HepG2 (cell line): ENCODE results near the gene CEP44. TPM values are rescaled to one million over a fixed set of nuclear protein-coding genes. Genes with fewer than 3 reads are reported as not detected.

ENCODE experiments used
- ATAC-seq: fragments of 200-7000 bp; cut with Tn5 transposase; 3 replicates; pipeline ENCODE4 v1.9.1; 2020; ENCODE audit warnings: mild to moderate bottlenecking, moderate library complexity
- BruUV-seq: library from RNA; stranded (reverse); fragments of 400-500 nt; replicated peaks from 2 replicates; lab custom pipeline; 2021; lab: Mats Ljungman, UMichigan
- CTCF ChIA-PET: fragments of 300-600 bp; formaldehyde crosslinking; extraction: SDS; loops from one replicate; lab custom pipeline; 2021; ENCODE audit warnings: low total read pairs, inconsistent platforms, low intra/inter-chr PET ratio; lab: Yijun Ruan, JAX
- POLR2A ChIA-PET: fragments of 350-600 bp; sonication (Branson Sonifier 250); formaldehyde crosslinking; loops from one replicate; lab custom pipeline; 2020; ENCODE audit warnings: antibody characterized with exemption, inconsistent platforms; lab: Yijun Ruan, JAX
- DNase-seq: peaks from one replicate; pipeline ENCODE4 v3.0.0-alpha.2; 2015; ENCODE audit warnings: low spot score
- FAIRE-seq: peaks from 3 replicates; lab custom pipeline; 2011; peaks lifted over from hg19 to GRCh38; lab: Jason Lieb, UNC
- H2AFZ ChIP-seq: one replicate; pipeline ENCODE4 v1.6.1; 2011; ENCODE audit warnings: low read length, inconsistent platforms
- H3K27ac ChIP-seq: fragments of 300-600 bp; 3 replicates; pipeline ENCODE4 v1.8.0; 2011; ENCODE audit warnings: mixed run types, mild to moderate bottlenecking, mixed read lengths, low read length, inconsistent platforms; ENCODE audit not compliant: insufficient read depth; ENCODE audit errors: extremely low read length
- H3K27me3 ChIP-seq, 2 experiments: fragments of 200-600 bp in 1 of 2; 2 replicates in 1 of 2; 3 replicates in 1 of 2; pipeline versions ENCODE4 v1.6.0 to v1.8.0; 2011; ENCODE audit warnings: low read length in 2 of 2, mild to moderate bottlenecking in 2 of 2, moderate library complexity in 2 of 2, inconsistent platforms in 1 of 2; ENCODE audit not compliant: insufficient read depth in 2 of 2, control insufficient read depth in 1 of 2
- H3K36me3 ChIP-seq, 2 experiments: fragments of 200-600 bp in 1 of 2; replicated peaks in 1 of 2; 2 replicates in 1 of 2; 3 replicates in 1 of 2; pipeline versions ENCODE4 v1.5.1 to v1.8.0; 2011; ENCODE audit warnings: low read length in 2 of 2, inconsistent platforms in 1 of 2; ENCODE audit not compliant: insufficient read depth in 2 of 2, control insufficient read depth in 1 of 2
- H3K4me1 ChIP-seq: 2 replicates; pipeline ENCODE4 v1.5.1; 2012; ENCODE audit warnings: low read length, inconsistent platforms; ENCODE audit not compliant: insufficient read depth
- H3K4me2 ChIP-seq: 2 replicates; pipeline ENCODE4 v1.6.0; 2011; ENCODE audit warnings: low read depth, low read length, inconsistent platforms
- H3K4me3 ChIP-seq, 3 experiments: fragments of 200-600 bp in 1 of 3; sonication (generic), shearing (Covaris generic) in 1 of 3; replicated peaks in 1 of 3; 2 replicates each; pipeline ENCODE4 v1.5.1; 2011 to 2016; ENCODE audit warnings: low read length in 3 of 3, inconsistent platforms in 2 of 3, low read depth in 2 of 3, mild to moderate bottlenecking in 2 of 3, control low read depth in 1 of 3, mixed read lengths in 1 of 3; ENCODE audit not compliant: insufficient read depth in 1 of 3
- H3K79me2 ChIP-seq: one replicate; pipeline ENCODE4 v1.6.1; 2011; ENCODE audit warnings: low read length, inconsistent platforms; ENCODE audit not compliant: insufficient read depth
- H3K9ac ChIP-seq: 2 replicates; pipeline ENCODE4 v1.6.0; 2011; ENCODE audit warnings: mild to moderate bottlenecking, low read depth, low read length, inconsistent platforms; ENCODE audit not compliant: insufficient read depth
- H3K9me3 ChIP-seq: 2 replicates; pipeline ENCODE4 v1.5.1; 2012; ENCODE audit warnings: mild to moderate bottlenecking, low read length
- H4K20me1 ChIP-seq: 2 replicates; pipeline ENCODE4 v1.6.0; 2011; ENCODE audit warnings: inconsistent platforms, mild to moderate bottlenecking, low read length, moderate library complexity; ENCODE audit not compliant: insufficient read depth
- CAMTA2 ChIP-seq: sonication (generic); formaldehyde crosslinking; IDR thresholded peaks from 2 replicates; pipeline ENCODE4 v1.4.0; 2020; ENCODE audit warnings: mild to moderate bottlenecking, missing genetic modification reagents, borderline replicate concordance
- NRL ChIP-seq: sonication (generic); formaldehyde crosslinking; IDR thresholded peaks from 2 replicates; pipeline ENCODE4 v1.5.0; 2020; ENCODE audit warnings: missing genetic modification reagents, mild to moderate bottlenecking, moderate library complexity, borderline replicate concordance
- PHF5A ChIP-seq: IDR thresholded peaks from one replicate; pipeline ENCODE4 v1.6.1; 2018; ENCODE audit warnings: low read depth, missing genetic modification reagents; ENCODE audit not compliant: unreplicated experiment
- SMARCC2 ChIP-seq: fragments of 450-650 bp; IDR thresholded peaks from 2 replicates; pipeline ENCODE4 v1.6.1; 2017; ENCODE audit warnings: antibody characterized with exemption, mild to moderate bottlenecking
- ZMYM2 ChIP-seq: sonication (generic); formaldehyde crosslinking; IDR thresholded peaks from 2 replicates; pipeline ENCODE4 v1.8.0; 2022; ENCODE audit warnings: mild to moderate bottlenecking, missing genetic modification reagents
- ZNF496 ChIP-seq: sonication (generic); formaldehyde crosslinking; IDR thresholded peaks from 2 replicates; pipeline ENCODE4 v1.8.1; 2023; ENCODE audit warnings: mild to moderate bottlenecking, moderate library complexity, missing genetic modification reagents; ENCODE audit not compliant: insufficient replicate concordance
- ZNF660 ChIP-seq: sonication (generic); formaldehyde crosslinking; IDR thresholded peaks from 2 replicates; pipeline ENCODE4 v1.5.1; 2020; ENCODE audit warnings: mild to moderate bottlenecking, low read depth, missing genetic modification reagents, borderline replicate concordance
- ZNF883 ChIP-seq: sonication (generic); formaldehyde crosslinking; IDR thresholded peaks from 2 replicates; pipeline ENCODE4 v1.5.1; 2020; ENCODE audit warnings: mild to moderate bottlenecking, missing genetic modification reagents; ENCODE audit errors: not compliant biosample characterization
- in situ Hi-C: cut with HindIII; loops from 2 replicates; pipeline ENCODE4 v1.10.0; 2017; ENCODE audit warnings: low pct_unique_long_range_greater_than_20kb; ENCODE audit not compliant: extremely low pct_ligation_motif_present
- intact Hi-C: fragments of 100-400 bp; cut with micrococcal nuclease; formaldehyde crosslinking; loops from one replicate; pipeline ENCODE4 v1.10.0; 2022; ENCODE audit not compliant: unreplicated experiment
- polyA plus RNA-seq, 8 experiments: library from polyadenylated mRNA; depleted of rRNA in 3 of 8; stranded (reverse) in 7 of 8; unstranded in 1 of 8; fragments of >200 nt; fragmentation: Illumina TruSeq in 4 of 8; extraction: Trizol in 4 of 8; gene quantifications; 2 replicates each; pipeline versions ENCODE4 v1.2.1 to v1.2.3, GENCODE V29; 2011 to 2016; ENCODE audit warnings: low read depth in 4 of 8, missing spikeins in 1 of 8, mixed read lengths in 1 of 8; ENCODE audit not compliant: insufficient read depth in 1 of 8
- total RNA-seq, 5 experiments: library from RNA; depleted of rRNA; stranded (reverse); fragments of >200 nt; fragmentation: Illumina TruSeq; extraction: Trizol; gene quantifications; 2 replicates each; pipeline ENCODE4 v1.2.3, GENCODE V29; 2016; ENCODE audit warnings: low read depth in 1 of 5
- TF ChIP-seq, protein P1 (sequence below): sonication (generic); formaldehyde crosslinking; IDR thresholded peaks from 2 replicates; pipeline ENCODE4 v1.5.0; 2020; ENCODE audit warnings: mild to moderate bottlenecking, missing genetic modification reagents, borderline replicate concordance
- TF ChIP-seq, protein P2 (sequence below): sonication (generic); formaldehyde crosslinking; IDR thresholded peaks from 2 replicates; pipeline ENCODE4 v1.5.1; 2020; ENCODE audit warnings: mild to moderate bottlenecking, missing genetic modification reagents, borderline replicate concordance

The CEP44 gene
- total and polyA plus RNA-seq, 2 of the 13 experiments (the other 11 are each of a cell fraction or from before 2014, with no cell fraction given), result 5.5 to 11.9 TPM

DNA sequence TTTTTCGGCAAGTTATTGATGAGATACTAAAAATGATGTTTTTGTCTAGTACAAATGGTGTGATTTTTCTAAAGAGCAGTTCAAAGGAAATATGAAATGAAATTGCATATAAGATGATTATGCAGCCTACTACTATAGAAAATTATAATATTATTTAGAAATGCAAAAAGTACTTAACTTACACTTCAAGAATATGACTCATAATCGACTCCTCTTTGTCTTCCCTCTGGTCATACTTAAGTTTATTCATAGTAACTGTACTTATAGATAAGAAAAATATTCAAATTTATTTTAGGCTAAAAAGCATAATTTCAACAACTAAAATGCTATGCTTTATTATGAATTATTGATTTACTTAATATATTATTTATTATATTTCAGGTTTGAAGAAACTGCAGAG, 33.2 kb downstream of the CEP44 start (continued):
- TF ChIP-seq, protein P1, sequence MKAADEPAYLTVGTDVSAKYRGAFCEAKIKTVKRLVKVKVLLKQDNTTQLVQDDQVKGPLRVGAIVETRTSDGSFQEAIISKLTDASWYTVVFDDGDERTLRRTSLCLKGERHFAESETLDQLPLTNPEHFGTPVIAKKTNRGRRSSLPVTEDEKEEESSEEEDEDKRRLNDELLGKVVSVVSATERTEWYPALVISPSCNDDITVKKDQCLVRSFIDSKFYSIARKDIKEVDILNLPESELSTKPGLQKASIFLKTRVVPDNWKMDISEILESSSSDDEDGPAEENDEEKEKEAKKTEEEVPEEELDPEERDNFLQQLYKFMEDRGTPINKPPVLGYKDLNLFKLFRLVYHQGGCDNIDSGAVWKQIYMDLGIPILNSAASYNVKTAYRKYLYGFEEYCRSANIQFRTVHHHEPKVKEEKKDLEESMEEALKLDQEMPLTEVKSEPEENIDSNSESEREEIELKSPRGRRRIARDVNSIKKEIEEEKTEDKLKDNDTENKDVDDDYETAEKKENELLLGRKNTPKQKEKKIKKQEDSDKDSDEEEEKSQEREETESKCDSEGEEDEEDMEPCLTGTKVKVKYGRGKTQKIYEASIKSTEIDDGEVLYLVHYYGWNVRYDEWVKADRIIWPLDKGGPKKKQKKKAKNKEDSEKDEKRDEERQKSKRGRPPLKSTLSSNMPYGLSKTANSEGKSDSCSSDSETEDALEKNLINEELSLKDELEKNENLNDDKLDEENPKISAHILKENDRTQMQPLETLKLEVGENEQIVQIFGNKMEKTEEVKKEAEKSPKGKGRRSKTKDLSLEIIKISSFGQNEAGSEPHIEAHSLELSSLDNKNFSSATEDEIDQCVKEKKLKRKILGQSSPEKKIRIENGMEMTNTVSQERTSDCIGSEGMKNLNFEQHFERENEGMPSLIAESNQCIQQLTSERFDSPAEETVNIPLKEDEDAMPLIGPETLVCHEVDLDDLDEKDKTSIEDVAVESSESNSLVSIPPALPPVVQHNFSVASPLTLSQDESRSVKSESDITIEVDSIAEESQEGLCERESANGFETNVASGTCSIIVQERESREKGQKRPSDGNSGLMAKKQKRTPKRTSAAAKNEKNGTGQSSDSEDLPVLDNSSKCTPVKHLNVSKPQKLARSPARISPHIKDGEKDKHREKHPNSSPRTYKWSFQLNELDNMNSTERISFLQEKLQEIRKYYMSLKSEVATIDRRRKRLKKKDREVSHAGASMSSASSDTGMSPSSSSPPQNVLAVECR (CRISPR knock-in tag), result no peak
- TF ChIP-seq SMARCC2 (no peak), PHF5A (CRISPR knock-in tag) (no peak), NRL (CRISPR knock-in tag) (no peak)

DNA sequence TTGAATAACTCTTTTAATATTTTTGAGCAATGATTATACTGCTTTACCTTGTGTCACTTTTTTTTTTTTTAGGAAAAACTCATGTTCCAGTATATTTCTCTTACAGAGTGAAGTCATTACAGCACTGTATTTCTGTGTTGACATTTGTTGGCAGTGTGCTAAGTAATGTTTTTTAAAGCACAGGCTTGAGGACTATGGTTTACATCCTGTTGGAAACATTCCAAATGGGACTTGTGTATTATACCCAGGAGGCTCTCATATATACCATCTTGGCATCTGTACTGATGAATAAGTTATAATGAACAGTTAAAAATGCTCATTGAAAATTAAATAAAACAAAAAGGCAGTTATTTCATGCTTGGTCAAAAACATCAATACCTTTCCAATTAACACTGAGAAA, 33.8 kb downstream of the CEP44 start:
- Histone ChIP-seq H3K36me3 (peaks cover 3% of the 10 kb centered on the region in 2 experiments; a peak in 3 of 5 replicates), H3K9me3 (no peaks in the 10 kb centered on the region), H3K4me3 (no peak overlapping the region), H3K27me3 (no peaks in the 10 kb centered on the region), H3K27ac (no peak overlapping the region), H4K20me1 (no peaks in the 10 kb centered on the region), H3K4me2 (no peak overlapping the region), H3K9ac (no peak overlapping the region), H2AFZ (no peak overlapping the region), H3K79me2 (no peaks in the 10 kb centered on the region), H3K4me1 (no peaks in the 10 kb centered on the region)
- ATAC-seq (no peak), DNase-seq (no peak), FAIRE-seq (no peak)
- intact Hi-C loops (no loop called here), in situ Hi-C loops (no loop called here)
- POLR2A ChIA-PET, result no interaction called here
- CTCF ChIA-PET, result interaction anchor here (0.7 kb wide), 1 partner anchor 95 kb away, joined by 3 read pairs; no protein-coding TSS in a partner anchor
- BruUV-seq, result no TSS peak
- TF ChIP-seq ZNF496 (CRISPR knock-in tag) (no peak), ZMYM2 (CRISPR knock-in tag) (no peak), ZNF660 (CRISPR knock-in tag) (no peak), ZNF883 (CRISPR knock-in tag) (no peak), CAMTA2 (CRISPR knock-in tag) (no peak)
- TF ChIP-seq, protein P2, sequence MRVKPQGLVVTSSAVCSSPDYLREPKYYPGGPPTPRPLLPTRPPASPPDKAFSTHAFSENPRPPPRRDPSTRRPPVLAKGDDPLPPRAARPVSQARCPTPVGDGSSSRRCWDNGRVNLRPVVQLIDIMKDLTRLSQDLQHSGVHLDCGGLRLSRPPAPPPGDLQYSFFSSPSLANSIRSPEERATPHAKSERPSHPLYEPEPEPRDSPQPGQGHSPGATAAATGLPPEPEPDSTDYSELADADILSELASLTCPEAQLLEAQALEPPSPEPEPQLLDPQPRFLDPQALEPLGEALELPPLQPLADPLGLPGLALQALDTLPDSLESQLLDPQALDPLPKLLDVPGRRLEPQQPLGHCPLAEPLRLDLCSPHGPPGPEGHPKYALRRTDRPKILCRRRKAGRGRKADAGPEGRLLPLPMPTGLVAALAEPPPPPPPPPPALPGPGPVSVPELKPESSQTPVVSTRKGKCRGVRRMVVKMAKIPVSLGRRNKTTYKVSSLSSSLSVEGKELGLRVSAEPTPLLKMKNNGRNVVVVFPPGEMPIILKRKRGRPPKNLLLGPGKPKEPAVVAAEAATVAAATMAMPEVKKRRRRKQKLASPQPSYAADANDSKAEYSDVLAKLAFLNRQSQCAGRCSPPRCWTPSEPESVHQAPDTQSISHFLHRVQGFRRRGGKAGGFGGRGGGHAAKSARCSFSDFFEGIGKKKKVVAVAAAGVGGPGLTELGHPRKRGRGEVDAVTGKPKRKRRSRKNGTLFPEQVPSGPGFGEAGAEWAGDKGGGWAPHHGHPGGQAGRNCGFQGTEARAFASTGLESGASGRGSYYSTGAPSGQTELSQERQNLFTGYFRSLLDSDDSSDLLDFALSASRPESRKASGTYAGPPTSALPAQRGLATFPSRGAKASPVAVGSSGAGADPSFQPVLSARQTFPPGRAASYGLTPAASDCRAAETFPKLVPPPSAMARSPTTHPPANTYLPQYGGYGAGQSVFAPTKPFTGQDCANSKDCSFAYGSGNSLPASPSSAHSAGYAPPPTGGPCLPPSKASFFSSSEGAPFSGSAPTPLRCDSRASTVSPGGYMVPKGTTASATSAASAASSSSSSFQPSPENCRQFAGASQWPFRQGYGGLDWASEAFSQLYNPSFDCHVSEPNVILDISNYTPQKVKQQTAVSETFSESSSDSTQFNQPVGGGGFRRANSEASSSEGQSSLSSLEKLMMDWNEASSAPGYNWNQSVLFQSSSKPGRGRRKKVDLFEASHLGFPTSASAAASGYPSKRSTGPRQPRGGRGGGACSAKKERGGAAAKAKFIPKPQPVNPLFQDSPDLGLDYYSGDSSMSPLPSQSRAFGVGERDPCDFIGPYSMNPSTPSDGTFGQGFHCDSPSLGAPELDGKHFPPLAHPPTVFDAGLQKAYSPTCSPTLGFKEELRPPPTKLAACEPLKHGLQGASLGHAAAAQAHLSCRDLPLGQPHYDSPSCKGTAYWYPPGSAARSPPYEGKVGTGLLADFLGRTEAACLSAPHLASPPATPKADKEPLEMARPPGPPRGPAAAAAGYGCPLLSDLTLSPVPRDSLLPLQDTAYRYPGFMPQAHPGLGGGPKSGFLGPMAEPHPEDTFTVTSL (CRISPR knock-in tag), result no peak
